AG10803 (cell line): ENCODE data around the gene MYH15.

Experiments
- DNase-seq: peaks from one replicate; pipeline ENCODE4 v3.0.0; 2010; ENCODE audit warnings: low read depth
- H3K4me3 ChIP-seq: 2 replicates; pipeline ENCODE4 v1.5.1; 2011; ENCODE audit warnings: mild to moderate bottlenecking, low read length, control low read depth
- CTCF ChIP-seq: conservative IDR thresholded peaks from 2 replicates; pipeline ENCODE4 v1.5.1; 2011; ENCODE audit warnings: mild to moderate bottlenecking, low read length, control low read depth, inconsistent platforms

Gene MYH15

GRCh38 chr3:108489776-108490175 lies 20.6 kb downstream of the MYH15 start:
- no peak overlapping the region for H3K4me3 ChIP-seq
- peak; percentile 77 for TF ChIP-seq CTCF
- peak; percentile 38 for DNase-seq

GRCh38 chr3:108488631-108489030 lies 21.8 kb downstream of the MYH15 start:
- peak; percentile 37 for DNase-seq
- TF ChIP-seq CTCF = no peak
- no peak overlapping the region for H3K4me3 ChIP-seq

- no peak for DNase-seq
- TF ChIP-seq CTCF = no peak
- H3K4me3 ChIP-seq = no peak overlapping the region
Observed at GRCh38 chr3:108487439-108487838, 23.0 kb downstream of the MYH15 start.

- H3K4me3 ChIP-seq = no peak overlapping the region
- DNase-seq = peak; percentile 22
- TF ChIP-seq CTCF = no peak
Observed at GRCh38 chr3:108486941-108487340, 23.5 kb downstream of the MYH15 start.

GRCh38 chr3:108486338-108486737 lies 24.1 kb downstream of the MYH15 start:
- no peak for DNase-seq
- TF ChIP-seq CTCF = no peak
- no peak overlapping the region for H3K4me3 ChIP-seq

- no peak for DNase-seq
- TF ChIP-seq CTCF = no peak
- H3K4me3 ChIP-seq = no peak overlapping the region
Observed at GRCh38 chr3:108485146-108485545, 25.2 kb downstream of the MYH15 start.

- TF ChIP-seq CTCF = no peak
- H3K4me3 ChIP-seq = no peak overlapping the region
- no peak for DNase-seq
Observed at GRCh38 chr3:108479224-108479623, 31.2 kb downstream of the MYH15 start.
